Left colon (tissue), 2 donors: ENCODE data around the gene CNTNAP5. TPM values are rescaled to one million over a fixed set of nuclear protein-coding genes. Genes with fewer than 3 reads are reported as not detected.

Source experiments
- ATAC-seq: fragments of 200-7000 bp; cut with Tn5 transposase; one replicate; pipeline ENCODE4 v1.9.1; 2020; ENCODE audit warnings: mild to moderate bottlenecking, moderate library complexity
- DNase-seq, 2 donors: peaks; one replicate each; pipeline ENCODE4 v3.0.0-alpha.2; 2020
- intact Hi-C, 2 donors: fragments of 100-400 bp; cut with DNase I in 1 of 2; cut with micrococcal nuclease in 1 of 2; formaldehyde crosslinking; loops; one replicate each; pipeline versions ENCODE4 v1.11.2 to v1.14.0; 2022; cut with DNase I, micrococcal nuclease
- total RNA-seq, 2 donors: library from RNA; stranded (reverse); fragmentation: NEBNext Ultra II Directional; extraction: Animal tissue kit (Norgen Biotek cat#: 25700); gene quantifications; one replicate each; pipeline ENCODE4 v1.2.1, GENCODE V29; 2021
- donor health status: DM: no; HTN: no; CAD: no.
- donor health status: DM: yes; HTN: yes; CAD: no.

The CNTNAP5 gene
- total RNA-seq, 2 donors from 2014 or later = 0.08 TPM; not detected in 1

GRCh38 chr2:124309563-124310138 lies 284.6 kb downstream of the CNTNAP5 start:
- no peak for DNase-seq
- ATAC-seq = no peak
- intact Hi-C loops = no loop called here

DNA sequence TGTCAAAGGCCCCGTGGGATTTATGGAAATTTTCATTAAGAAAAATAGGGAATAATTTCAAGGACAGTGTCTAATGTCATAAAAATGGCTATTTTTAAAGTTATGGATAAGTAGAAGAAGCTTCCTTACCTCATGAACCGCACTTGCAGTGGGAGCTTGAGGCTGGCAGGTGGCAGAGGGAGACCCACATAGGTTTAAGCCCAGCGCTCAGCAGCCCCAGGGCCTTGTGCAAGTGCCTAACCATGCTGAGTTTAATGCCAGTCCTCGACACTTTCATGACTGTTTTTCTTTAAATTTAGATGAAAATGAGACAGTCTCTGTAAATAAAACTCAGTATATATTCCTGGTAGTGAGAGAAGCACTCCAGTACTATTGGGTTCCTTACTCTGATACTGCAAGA lies 285.6 kb downstream of the CNTNAP5 start:
- intact Hi-C loops = no loop called here
- DNase-seq = no peak
- ATAC-seq = no peak

GRCh38 chr2:124314084-124314483 lies 289.0 kb downstream of the CNTNAP5 start:
- no peak for ATAC-seq
- intact Hi-C loops = no loop called here
- no peak for DNase-seq

- intact Hi-C loops = no loop called here
These were observed 290.3 kb downstream of the CNTNAP5 start for GRCh38 chr2:124315221-124315880.

DNA sequence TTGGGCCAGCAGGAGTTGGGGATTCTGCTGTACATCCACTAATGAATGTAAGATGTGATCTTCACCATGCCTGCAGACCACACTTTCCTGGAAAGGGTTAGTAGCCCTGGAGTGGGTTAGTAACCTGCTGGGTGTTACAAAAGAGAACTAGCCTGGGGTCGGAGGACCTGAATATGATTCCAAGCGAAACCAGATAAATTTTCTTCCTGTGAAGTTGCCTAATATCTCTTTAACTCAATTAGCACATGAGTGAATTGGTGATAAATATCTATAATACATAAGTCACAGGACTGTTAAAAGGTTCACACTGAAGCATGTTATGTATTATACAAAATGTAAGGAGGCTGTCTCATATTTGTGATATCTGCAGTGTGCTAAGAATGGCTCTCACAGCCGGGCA lies 291.0 kb downstream of the CNTNAP5 start:
- intact Hi-C loops = no loop called here
- ATAC-seq (no peak), DNase-seq (no peak)

More at GRCh38 chr2:124315221-124315880, 290.3 kb downstream of the CNTNAP5 start:
- ATAC-seq = no peak
- DNase-seq = no peak

DNA sequence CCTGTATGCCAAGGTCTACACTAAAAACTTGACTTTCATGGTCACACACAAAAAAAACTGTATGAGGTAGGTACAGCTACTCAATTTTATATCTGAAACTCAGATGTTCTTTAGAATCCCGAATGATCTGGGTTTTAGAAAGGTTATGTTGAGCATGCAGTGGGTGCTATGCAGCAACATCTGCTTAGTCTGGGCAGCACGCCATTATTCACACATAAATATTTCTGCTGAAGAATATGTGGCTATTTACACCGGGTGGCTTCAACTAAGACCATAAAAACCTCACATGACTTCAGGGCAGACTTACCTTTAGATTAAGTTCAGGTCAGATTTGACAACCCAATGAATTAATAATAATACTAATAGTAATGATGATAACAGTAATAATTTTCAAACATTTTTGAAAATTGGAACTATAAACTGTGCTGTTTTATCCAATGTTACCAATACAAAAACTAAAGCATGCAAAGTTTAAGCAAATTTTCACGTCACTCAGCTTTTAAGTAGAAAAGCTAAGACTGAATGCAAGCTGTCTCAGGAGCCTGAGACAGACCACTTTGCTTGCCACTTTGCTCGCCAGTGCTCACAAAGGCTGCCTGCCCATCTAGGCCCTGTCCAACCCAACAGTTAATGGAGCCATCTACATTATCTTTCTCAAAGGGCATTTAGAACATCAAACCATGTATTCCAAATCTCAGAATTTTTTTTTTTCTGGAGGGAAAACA lies 292.0 kb downstream of the CNTNAP5 start:
- DNase-seq (no peak), ATAC-seq (no peak)
- intact Hi-C loops = no loop called here

DNA sequence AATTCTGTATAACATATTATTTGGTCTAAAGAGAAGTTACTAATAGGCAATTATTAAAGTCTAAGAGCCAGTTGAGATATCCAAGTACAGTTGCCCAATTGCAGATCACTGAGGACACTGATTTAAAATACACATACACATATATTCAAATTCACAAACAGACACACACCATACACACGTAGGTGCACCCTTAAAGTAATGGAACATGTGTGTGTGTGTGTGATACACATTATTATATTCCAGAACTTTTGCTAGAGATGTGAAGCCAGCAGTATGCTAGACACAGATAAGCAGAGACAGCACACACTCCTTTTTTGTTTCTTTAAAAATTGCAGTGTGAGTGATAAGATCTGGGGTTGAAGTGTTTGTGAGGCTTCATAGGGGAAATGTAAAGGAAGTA lies 292.5 kb downstream of the CNTNAP5 start:
- no peak for DNase-seq
- no peak for ATAC-seq
- intact Hi-C loops = no loop called here

GRCh38 chr2:124318913-124319312 lies 293.8 kb downstream of the CNTNAP5 start:
- DNase-seq (no peak), ATAC-seq (no peak)
- intact Hi-C loops = no loop called here

DNA sequence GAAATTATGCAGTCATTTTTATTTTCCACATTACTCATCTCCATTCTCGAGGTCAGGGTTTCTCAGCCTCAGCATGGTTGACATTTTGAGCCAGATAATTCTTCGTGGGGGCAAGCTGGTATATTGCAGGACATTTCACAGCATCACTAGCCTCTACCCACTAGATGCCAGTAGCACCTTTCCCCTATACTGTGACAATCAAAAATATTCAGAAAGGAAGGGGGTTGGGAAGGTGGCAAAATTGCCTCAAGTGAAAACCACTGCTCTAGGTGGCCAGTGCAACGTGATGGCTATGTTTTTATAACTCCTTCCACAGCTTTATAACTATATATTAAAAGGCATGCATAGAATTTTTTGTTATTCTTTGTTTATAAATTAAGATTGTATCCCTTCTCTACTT lies 294.5 kb downstream of the CNTNAP5 start:
- DNase-seq = no peak
- ATAC-seq = no peak
- intact Hi-C loops = no loop called here

GRCh38 chr2:124320051-124320688 lies 295.1 kb downstream of the CNTNAP5 start:
- DNase-seq (no peak), ATAC-seq (no peak)
- intact Hi-C loops = no loop called here

- ATAC-seq (no peak), DNase-seq (no peak)
- intact Hi-C loops = no loop called here
These were observed 298.2 kb downstream of the CNTNAP5 start for GRCh38 chr2:124323321-124323720.

- ATAC-seq (no peak), DNase-seq (no peak)
- intact Hi-C loops = no loop called here
These were observed 300.8 kb downstream of the CNTNAP5 start for GRCh38 chr2:124325667-124326440.

DNA sequence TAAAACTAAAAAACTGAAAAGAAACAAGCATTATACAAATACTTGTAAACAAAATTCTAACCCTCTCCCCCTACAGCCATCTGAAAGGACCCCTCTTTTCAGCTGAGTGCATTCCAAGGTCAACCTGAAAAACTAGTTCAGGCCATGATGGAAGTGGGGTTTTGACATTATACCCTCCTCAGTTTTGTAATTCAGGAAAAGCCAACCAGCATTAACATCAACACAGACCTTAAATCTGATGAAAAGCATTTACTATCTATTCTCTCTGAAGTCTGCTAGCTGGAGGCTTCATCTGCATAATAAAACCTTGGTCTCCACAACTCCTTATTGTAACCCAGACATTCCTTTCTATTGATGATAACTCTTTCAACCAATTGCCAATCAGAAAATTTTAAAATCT lies 302.2 kb downstream of the CNTNAP5 start:
- ATAC-seq = no peak
- intact Hi-C loops = no loop called here

DNA sequence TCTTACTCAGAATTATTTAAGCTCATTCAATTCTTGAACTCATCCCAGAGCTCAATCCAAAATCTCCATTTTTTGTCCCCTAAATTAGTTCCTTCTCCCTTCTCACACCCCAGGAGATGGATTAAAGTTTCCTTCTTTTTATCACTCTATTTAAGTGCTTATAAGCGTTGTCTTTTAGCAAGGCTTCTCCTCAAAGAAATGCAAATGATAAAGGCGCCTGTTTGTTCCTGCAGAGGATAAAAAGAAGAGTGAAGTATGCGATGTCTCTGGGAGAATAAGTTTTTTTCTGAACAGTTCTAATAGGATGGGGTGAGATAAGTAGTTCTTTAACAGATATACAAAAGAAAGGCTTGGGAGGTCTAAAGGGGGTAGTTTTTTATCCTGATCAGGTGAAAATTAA lies 303.3 kb downstream of the CNTNAP5 start:
- intact Hi-C loops = no loop called here
- no peak for ATAC-seq
- no peak for DNase-seq

More for the DNA sequence above, 302.2 kb downstream of the CNTNAP5 start:
- no peak for DNase-seq

- ATAC-seq = no peak
- intact Hi-C loops = no loop called here
These were observed 308.7 kb downstream of the CNTNAP5 start for GRCh38 chr2:124333784-124334183.

DNA sequence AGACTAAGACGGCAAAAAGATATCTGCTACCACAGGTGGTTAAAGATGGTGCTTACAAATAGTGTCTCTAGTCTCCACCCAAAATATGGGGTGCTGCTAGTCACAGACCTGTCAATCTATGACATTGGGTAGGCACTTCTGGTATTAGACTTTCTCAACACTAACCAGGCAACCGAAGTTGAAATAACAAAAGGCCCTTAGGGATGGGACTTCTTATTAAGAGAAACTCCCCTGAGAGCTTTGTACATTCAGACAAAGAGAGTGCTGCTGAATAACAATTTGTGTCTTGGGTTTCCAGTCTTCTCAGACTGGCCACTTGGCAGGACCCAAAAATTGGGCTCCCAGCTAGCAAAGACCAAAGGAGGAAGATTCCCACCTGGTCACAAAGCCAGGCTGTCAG lies 310.0 kb downstream of the CNTNAP5 start:
- intact Hi-C loops = no loop called here
- ATAC-seq = no peak
- DNase-seq = no peak

More at GRCh38 chr2:124333784-124334183, 308.7 kb downstream of the CNTNAP5 start:
- no peak for DNase-seq

DNA sequence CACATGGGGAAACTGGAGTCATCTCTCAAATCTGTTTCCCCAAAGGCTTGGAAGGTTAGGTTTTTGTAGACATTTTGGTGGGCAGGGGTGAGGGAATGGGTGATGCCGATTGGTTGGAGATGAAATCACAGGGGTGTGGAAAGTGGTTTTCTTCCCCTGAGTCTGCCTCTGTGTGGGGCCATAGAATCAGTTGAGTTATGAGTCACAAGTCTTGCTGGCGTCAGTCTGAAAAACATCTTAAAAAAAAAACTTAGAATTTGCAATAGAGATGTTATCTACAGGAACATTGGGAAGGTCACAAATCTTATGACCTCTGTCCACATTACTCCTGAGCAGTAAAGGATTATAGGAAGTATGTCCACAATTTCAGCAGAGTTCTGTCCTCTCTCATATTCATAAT lies 314.6 kb downstream of the CNTNAP5 start:
- DNase-seq (no peak), ATAC-seq (no peak)
- intact Hi-C loops = no loop called here

DNA sequence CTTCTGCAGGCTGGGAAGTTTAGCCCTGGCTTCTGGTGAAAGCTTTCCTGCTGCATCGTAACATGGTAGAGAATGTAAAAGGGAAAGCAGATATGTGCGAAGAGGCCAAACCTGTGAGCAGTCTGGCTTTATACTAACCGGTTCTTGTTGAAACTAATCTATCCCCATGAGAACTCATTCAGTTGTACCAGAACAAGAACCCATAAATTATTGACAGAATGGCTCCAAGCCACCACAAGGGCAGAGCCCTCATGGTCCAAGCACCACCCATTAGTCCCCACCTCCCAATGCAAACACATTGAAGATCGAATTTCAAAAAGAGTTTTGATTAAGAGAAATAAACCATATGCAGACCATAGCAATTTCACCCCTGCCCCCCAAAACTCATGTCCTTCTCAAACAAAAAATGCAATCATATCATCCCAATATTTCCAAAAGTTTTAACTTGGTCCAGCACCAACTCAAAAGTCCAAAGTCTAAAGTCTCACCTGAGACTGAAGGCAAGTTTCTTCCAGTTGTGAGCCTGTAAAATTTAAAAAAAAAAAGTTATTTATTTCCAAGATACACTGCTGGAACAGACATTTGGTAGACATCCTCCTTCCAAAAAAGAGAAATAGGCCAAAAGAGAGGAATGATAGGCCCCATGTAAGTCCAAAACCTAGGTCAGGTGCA lies 318.9 kb downstream of the CNTNAP5 start:
- no peak for ATAC-seq
- intact Hi-C loops = no loop called here
- no peak for DNase-seq

DNA sequence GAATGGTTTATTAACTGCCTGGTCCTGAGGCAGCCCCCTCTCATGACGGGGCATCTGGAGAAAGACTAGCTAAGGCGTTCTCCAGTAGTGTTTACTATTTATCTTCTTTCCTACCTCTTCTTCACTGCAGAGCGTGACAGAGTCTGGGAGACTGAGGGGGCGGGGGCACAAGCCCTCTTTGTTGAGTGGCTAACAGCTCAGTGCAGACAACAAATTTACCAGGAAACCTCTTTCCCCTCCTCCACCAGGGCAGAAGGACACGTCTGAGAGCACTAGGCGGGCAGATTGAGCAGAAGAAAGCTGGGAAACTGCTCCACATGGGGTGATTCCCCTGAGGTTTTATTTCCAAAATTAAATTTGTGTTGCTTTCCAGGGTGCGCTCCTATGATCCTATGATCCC lies 322.1 kb downstream of the CNTNAP5 start:
- no peak for ATAC-seq
- intact Hi-C loops = no loop called here
- no peak for DNase-seq
